Nephron (organoid): ENCODE measurements around the gene KIAA1614.
A peak's percentile ranks its signal among the peaks of the same experiment; 100 is the strongest.

Experiments
- H3K27ac Mint-ChIP-seq, 3 experiments: 2 replicates each; pipeline ENCODE4 v1.8.0; 2020; ENCODE audit warnings: mixed read lengths in 3 of 3, mild to moderate bottlenecking in 2 of 3, moderate library complexity in 1 of 3
- H3K27me3 Mint-ChIP-seq: 2 replicates; pipeline ENCODE4 v1.8.0; 2021; ENCODE audit warnings: low read depth, mild to moderate bottlenecking, moderate library complexity, mixed read lengths
- H3K36me3 Mint-ChIP-seq: 2 replicates; pipeline ENCODE4 v1.8.0; 2020; ENCODE audit warnings: low read depth, mixed read lengths
- H3K4me1 Mint-ChIP-seq: 2 replicates; pipeline ENCODE4 v1.8.0; 2020; ENCODE audit warnings: mixed read lengths
- H3K4me3 Mint-ChIP-seq, 3 experiments: 2 replicates each; pipeline ENCODE4 v1.8.0; 2020; ENCODE audit warnings: mild to moderate bottlenecking in 3 of 3, mixed read lengths in 3 of 3, moderate library complexity in 2 of 3
- H3K9me3 Mint-ChIP-seq: 2 replicates; pipeline ENCODE4 v1.8.0; 2020; ENCODE audit warnings: mixed read lengths
- CTCF ChIP-seq, 3 experiments: fragments of 200-600 bp; sonication (generic); IDR thresholded peaks; one replicate each; pipeline ENCODE4 v1.5.0; 2021; ENCODE audit warnings: antibody characterized with exemption in 3 of 3; ENCODE audit not compliant: unreplicated experiment in 3 of 3

The KIAA1614 gene

GRCh38 chr1:180905927-180906326 is 6.8 kb upstream of the KIAA1614 start:
- peaks cover 11% of the 10 kb centered on the region for H3K4me1 Mint-ChIP-seq

GRCh38 chr1:180906511-180906910 is 6.2 kb upstream of the KIAA1614 start:
- TF ChIP-seq CTCF (IDR thresholded peaks at IDR 0.05; ENCODE audit: unreplicated experiment in 3 of 3), result no peak
- Mint-ChIP-seq H3K27ac (no peak overlapping the region), H3K27me3 (peaks cover 5% of the 10 kb centered on the region), H3K4me1 (peaks cover 15% of the 10 kb centered on the region), H3K4me3 (no peak overlapping the region), H3K9me3 (no peaks in the 10 kb centered on the region), H3K36me3 (no peaks in the 10 kb centered on the region)

More at GRCh38 chr1:180905927-180906326, 6.8 kb upstream of the KIAA1614 start:
- Mint-ChIP-seq H3K27me3 (peaks cover 10% of the 10 kb centered on the region), H3K36me3 (no peaks in the 10 kb centered on the region), H3K9me3 (no peaks in the 10 kb centered on the region), H3K4me3 (no peak overlapping the region), H3K27ac (no peak overlapping the region)
- no peak for TF ChIP-seq CTCF (IDR thresholded peaks at IDR 0.05; ENCODE audit: unreplicated experiment in 3 of 3)

GRCh38 chr1:180907313-180908055 is 5.2 kb upstream of the KIAA1614 start:
- Mint-ChIP-seq H3K9me3 (no peaks in the 10 kb centered on the region), H3K27ac (no peak overlapping the region), H3K36me3 (no peaks in the 10 kb centered on the region), H3K4me3 (no peak overlapping the region), H3K4me1 (peaks cover 21% of the 10 kb centered on the region), H3K27me3 (peaks cover 5% of the 10 kb centered on the region)
- TF ChIP-seq CTCF (IDR thresholded peaks at IDR 0.05; ENCODE audit: unreplicated experiment in 3 of 3), result no peak

- no peaks in the 10 kb centered on the region for H3K36me3 Mint-ChIP-seq
- no peaks in the 10 kb centered on the region for H3K9me3 Mint-ChIP-seq
- peaks cover 5% of the 10 kb centered on the region for H3K27me3 Mint-ChIP-seq
- H3K4me1 Mint-ChIP-seq, result peaks cover 21% of the 10 kb centered on the region
- peak overlapping the region; percentile 49 to 79 (median 55) for H3K27ac Mint-ChIP-seq
- TF ChIP-seq CTCF (IDR thresholded peaks at IDR 0.05; ENCODE audit: unreplicated experiment in 3 of 3), result no peak
- H3K4me3 Mint-ChIP-seq, result no peak overlapping the region
Observed at GRCh38 chr1:180908074-180908765, 4.5 kb upstream of the KIAA1614 start.

- Mint-ChIP-seq H3K27me3 (peaks cover 5% of the 10 kb centered on the region), H3K9me3 (no peaks in the 10 kb centered on the region), H3K27ac (peak overlapping the region; percentile 49 to 79 (median 55)), H3K4me3 (no peak overlapping the region), H3K4me1 (peaks cover 28% of the 10 kb centered on the region), H3K36me3 (no peaks in the 10 kb centered on the region)
- TF ChIP-seq CTCF (IDR thresholded peaks at IDR 0.05; ENCODE audit: unreplicated experiment in 3 of 3), result no peak
Observed at GRCh38 chr1:180909005-180909414, 3.7 kb upstream of the KIAA1614 start.
